ENCODE data around the gene C1orf146. TPM values are rescaled to one million over a fixed set of nuclear protein-coding genes. Genes with fewer than 3 reads are reported as not detected.
"Not testable (repeated sequence)": the region's sequence is repeated elsewhere in the genome, so short reads cannot be mapped to it uniquely, and the experiment has no call there.

Gene C1orf146
- total RNA-seq, 2 donors from 2014 or later: not detected

GRCh38 chr1:92228401-92228800 lies 10.7 kb downstream of the C1orf146 start:
- TF ChIP-seq POLR2AphosphoS5 (IDR thresholded peaks at IDR 0.05) (no peak), CTCF (IDR thresholded peaks at IDR 0.05) (no peak), POLR2A (IDR thresholded peaks at IDR 0.05) (no peak)
- DNase-seq (ENCODE audit: low spot score): no peak
- Histone ChIP-seq H3K36me3 (no peaks in the 10 kb centered on the region), H3K27ac (no peak overlapping the region), H3K27me3 (replicated peaks; ENCODE audit: insufficient read depth) (no peaks in the 10 kb centered on the region), H3K4me3 (no peak overlapping the region), H3K9me3 (no peaks in the 10 kb centered on the region), H3K4me1 (replicated peaks) (no peaks in the 10 kb centered on the region)
- 80% methylated on average over 3 of the region's 3 CpGs for WGBS
- intact Hi-C loops (cut with DNase I): no loop called here

- no peak overlapping the region for H3K4me3 ChIP-seq
- 83% methylated on average over 1 of the region's 1 CpG for WGBS
- no peak overlapping the region for H3K27ac ChIP-seq
- intact Hi-C loops (cut with DNase I): no loop called here
- H3K36me3 ChIP-seq: no peaks in the 10 kb centered on the region
- no peaks in the 10 kb centered on the region for H3K9me3 ChIP-seq
- no peak for DNase-seq (ENCODE audit: low spot score)
- H3K4me1 ChIP-seq (replicated peaks): no peaks in the 10 kb centered on the region
- no peak for TF ChIP-seq CTCF (IDR thresholded peaks at IDR 0.05)
- TF ChIP-seq POLR2AphosphoS5 (IDR thresholded peaks at IDR 0.05): no peak
- no peak for TF ChIP-seq POLR2A (IDR thresholded peaks at IDR 0.05)
- H3K27me3 ChIP-seq (replicated peaks; ENCODE audit: insufficient read depth): no peaks in the 10 kb centered on the region
Observed at GRCh38 chr1:92230736-92231135, 13.0 kb downstream of the C1orf146 start.

GRCh38 chr1:92240034-92240433 lies 22.3 kb downstream of the C1orf146 start:
- Histone ChIP-seq H3K4me3 (no peak overlapping the region), H3K4me1 (replicated peaks) (no peaks in the 10 kb centered on the region), H3K27ac (no peak overlapping the region), H3K36me3 (no peaks in the 10 kb centered on the region), H3K27me3 (replicated peaks; ENCODE audit: insufficient read depth) (no peaks in the 10 kb centered on the region), H3K9me3 (no peaks in the 10 kb centered on the region)
- 61% methylated on average over 2 of the region's 2 CpGs for WGBS
- intact Hi-C loops (cut with DNase I): no loop called here
- DNase-seq (ENCODE audit: low spot score): no peak
- TF ChIP-seq POLR2AphosphoS5 (IDR thresholded peaks at IDR 0.05) (no peak), CTCF (IDR thresholded peaks at IDR 0.05) (no peak)

- DNase-seq (ENCODE audit: low spot score): no peak
- no peaks in the 10 kb centered on the region for H3K27me3 ChIP-seq (replicated peaks; ENCODE audit: insufficient read depth)
- H3K36me3 ChIP-seq: no peaks in the 10 kb centered on the region
- H3K27ac ChIP-seq: no peak overlapping the region
- TF ChIP-seq POLR2AphosphoS5 (IDR thresholded peaks at IDR 0.05): no peak
- TF ChIP-seq POLR2A (IDR thresholded peaks at IDR 0.05): no peak
- no peak for TF ChIP-seq CTCF (IDR thresholded peaks at IDR 0.05)
- no peaks in the 10 kb centered on the region for H3K9me3 ChIP-seq
- no peaks in the 10 kb centered on the region for H3K4me1 ChIP-seq (replicated peaks)
- no peak overlapping the region for H3K4me3 ChIP-seq
- WGBS: 97% methylated on average over 1 of the region's 1 CpG
- intact Hi-C loops (cut with DNase I): no loop called here
Observed at GRCh38 chr1:92244376-92244775, 26.7 kb downstream of the C1orf146 start.

GRCh38 chr1:92254714-92255113 lies 37.0 kb downstream of the C1orf146 start:
- H3K9me3 ChIP-seq; intact Hi-C loops (cut with DNase I); H3K4me1 ChIP-seq (replicated peaks); H3K27ac ChIP-seq; H3K36me3 ChIP-seq; DNase-seq (ENCODE audit: low spot score); H3K27me3 ChIP-seq (replicated peaks; ENCODE audit: insufficient read depth); H3K4me3 ChIP-seq: not testable (repeated sequence)
- 67% methylated on average over 3 of the region's 3 CpGs for WGBS

Data from prostate gland (tissue), 2 donors.